IMR-90 (cell line): ENCODE results near the gene LIMCH1. TPM values are rescaled to one million over a fixed set of nuclear protein-coding genes. Genes with fewer than 3 reads are reported as not detected.

Source experiments
- ATAC-seq: fragments of 200-7000 bp; cut with Tn5 transposase; 2 replicates; pipeline ENCODE4 v1.9.1; 2020; ENCODE audit warnings: low read depth, mild to moderate bottlenecking, moderate library complexity
- BruUV-seq: library from RNA; stranded (reverse); fragments of 400-500 nt; replicated peaks from 2 replicates; lab custom pipeline; 2021; lab: Mats Ljungman, UMichigan
- CTCF ChIA-PET: fragments of 300-600 bp; formaldehyde crosslinking; extraction: SDS; loops from one replicate; lab custom pipeline; 2021; ENCODE audit warnings: antibody characterized with exemption; lab: Yijun Ruan, JAX
- POLR2A ChIA-PET: fragments of 300-600 bp; sonication (Branson Sonifier 250); formaldehyde crosslinking; loops from one replicate; lab custom pipeline; 2022; ENCODE audit warnings: antibody characterized with exemption; ENCODE audit not compliant: unreplicated experiment; lab: Charles Lee
- DNase-seq: peaks from one replicate; pipeline ENCODE4 v3.0.0; 2013
- H2AFZ ChIP-seq: replicated peaks from 2 replicates; pipeline ENCODE3; 2013; ENCODE audit warnings: low read length, mild to moderate bottlenecking; ENCODE audit not compliant: poor library complexity
- H2AK5ac ChIP-seq: 2 replicates; pipeline ENCODE4 v1.6.1; 2013; ENCODE audit warnings: low read depth, low read length, inconsistent platforms
- H2AK9ac ChIP-seq: replicated peaks from 2 replicates; pipeline ENCODE3; 2013; ENCODE audit warnings: mild to moderate bottlenecking, low read depth, low read length, moderate library complexity; ENCODE audit not compliant: poor library complexity
- H2BK120ac ChIP-seq: 2 replicates; pipeline ENCODE4 v1.6.1; 2013; ENCODE audit warnings: low read depth, low read length, inconsistent platforms
- H2BK15ac ChIP-seq: 3 replicates; pipeline ENCODE4 v1.6.1; 2013; ENCODE audit warnings: low read depth, low read length, inconsistent platforms
- H2BK20ac ChIP-seq: 2 replicates; pipeline ENCODE4 v1.6.1; 2013; ENCODE audit warnings: low read depth, mild to moderate bottlenecking, inconsistent platforms, low read length, moderate library complexity
- H2BK5ac ChIP-seq: 2 replicates; pipeline ENCODE4 v1.6.1; 2013; ENCODE audit warnings: mild to moderate bottlenecking, low read depth, low read length, inconsistent platforms; ENCODE audit not compliant: poor library complexity, severe bottlenecking
- H3K14ac ChIP-seq: replicated peaks from 2 replicates; pipeline ENCODE4 v1.6.1; 2013; ENCODE audit warnings: low read depth, low read length, inconsistent platforms
- H3K18ac ChIP-seq: 2 replicates; pipeline ENCODE4 v1.6.1; 2013; ENCODE audit warnings: low read depth, low read length, control low read depth
- H3K23ac ChIP-seq: 2 replicates; pipeline ENCODE4 v1.6.1; 2013; ENCODE audit warnings: low read depth, low read length, inconsistent platforms
- H3K27ac ChIP-seq: 2 replicates; pipeline ENCODE4 v1.5.1; 2013; ENCODE audit warnings: mild to moderate bottlenecking, control low read depth, low read length; ENCODE audit not compliant: insufficient read depth
- H3K27me3 ChIP-seq: 2 replicates; pipeline ENCODE4 v1.6.1; 2013; ENCODE audit warnings: low read length; ENCODE audit not compliant: control insufficient read depth, insufficient read depth
- H3K36me3 ChIP-seq: 2 replicates; pipeline ENCODE4 v1.6.1; 2013; ENCODE audit warnings: low read length, mixed read lengths; ENCODE audit not compliant: control insufficient read depth, insufficient read depth
- H3K4ac ChIP-seq: 2 replicates; pipeline ENCODE4 v1.6.1; 2013; ENCODE audit warnings: low read depth, low read length, inconsistent platforms
- H3K4me1 ChIP-seq: 2 replicates; pipeline ENCODE4 v1.6.1; 2013; ENCODE audit warnings: low read length, mixed read lengths; ENCODE audit not compliant: control insufficient read depth, insufficient read depth
- H3K4me2 ChIP-seq: 2 replicates; pipeline ENCODE4 v1.6.1; 2013; ENCODE audit warnings: low read depth, mild to moderate bottlenecking, control low read depth, low read length, moderate library complexity
- H3K4me3 ChIP-seq: 2 replicates; pipeline ENCODE4 v1.5.1; 2013; ENCODE audit warnings: low read depth, mild to moderate bottlenecking, control low read depth, low read length, moderate library complexity; ENCODE audit not compliant: insufficient read depth
- H3K56ac ChIP-seq: 2 replicates; pipeline ENCODE4 v1.6.1; 2013; ENCODE audit warnings: low read length, inconsistent platforms; ENCODE audit not compliant: insufficient read depth; ENCODE audit errors: extremely low read depth
- H3K79me1 ChIP-seq, 2 experiments: 2 replicates each; pipeline ENCODE4 v1.6.1; 2013; ENCODE audit warnings: low read length in 2 of 2, inconsistent platforms in 1 of 2, low read depth in 1 of 2
- H3K9ac ChIP-seq: 2 replicates; pipeline ENCODE4 v1.6.1; 2013; ENCODE audit warnings: low read depth, low read length, control low read depth
- H3K9me1 ChIP-seq: 2 replicates; pipeline ENCODE4 v1.6.1; 2013; ENCODE audit warnings: low read length, inconsistent platforms; ENCODE audit not compliant: insufficient read depth
- H3K9me3 ChIP-seq: 2 replicates; pipeline ENCODE4 v1.6.1; 2013; ENCODE audit warnings: low read length; ENCODE audit not compliant: control insufficient read depth, insufficient read depth
- H4K20me1 ChIP-seq: 2 replicates; pipeline ENCODE4 v1.6.1; 2013; ENCODE audit warnings: low read length, inconsistent platforms; ENCODE audit not compliant: insufficient read depth
- H4K5ac ChIP-seq: 2 replicates; pipeline ENCODE4 v1.6.1; 2013; ENCODE audit warnings: mild to moderate bottlenecking, low read depth, low read length, control low read depth
- H4K8ac ChIP-seq, 2 experiments: 2 replicates each; pipeline ENCODE4 v1.6.1; 2013; ENCODE audit warnings: low read depth in 2 of 2, low read length in 2 of 2, control low read depth in 1 of 2, inconsistent platforms in 1 of 2
- H4K91ac ChIP-seq: 2 replicates; pipeline ENCODE4 v1.6.1; 2013; ENCODE audit warnings: low read depth, low read length, inconsistent platforms; ENCODE audit not compliant: insufficient read depth
- CEBPB ChIP-seq: IDR thresholded peaks from 2 replicates; pipeline ENCODE4 v1.6.1; 2012; ENCODE audit warnings: low read depth, low read length, improper control_type of control experiment
- CHD1 ChIP-seq: IDR thresholded peaks from 2 replicates; pipeline ENCODE4 v1.6.1; 2012; ENCODE audit warnings: low read depth, low read length, improper control_type of control experiment
- CTCF ChIP-seq: conservative IDR thresholded peaks from 2 replicates; pipeline ENCODE4 v1.5.1; 2012; ENCODE audit warnings: mild to moderate bottlenecking, low read depth, low read length, improper control_type of control experiment
- MAFK ChIP-seq: IDR thresholded peaks from 2 replicates; pipeline ENCODE4 v1.6.1; 2012; ENCODE audit warnings: low read depth, low read length, improper control_type of control experiment
- MXI1 ChIP-seq: IDR thresholded peaks from 2 replicates; pipeline ENCODE4 v1.6.1; 2012; ENCODE audit warnings: low read depth, mild to moderate bottlenecking, low read length, moderate library complexity, borderline replicate concordance
- NFE2L2 ChIP-seq: fragments of 150-350 bp; IDR thresholded peaks from 2 replicates; pipeline ENCODE4 v1.6.1; 2016; ENCODE audit warnings: low read depth, mild to moderate bottlenecking, low read length
- USF2 ChIP-seq: fragments of 150-350 bp; IDR thresholded peaks from 2 replicates; pipeline ENCODE4 v1.6.1; 2017; ENCODE audit warnings: mild to moderate bottlenecking, antibody characterized with exemption, low read length, low read depth
- WGBS, 2 experiments: methylation state at CpG; one replicate each; pipeline versions ENCODE4 v1.1.5 to v1.1.7; 2013; ENCODE audit warnings: missing lambda C conversion rate in 2 of 2; ENCODE audit not compliant: insufficient read length in 1 of 2; ENCODE audit errors: extremely low coverage in 2 of 2; 5-methylcytosine and 5-hydroxymethylcytosine counted together
- dilution Hi-C: fragments of 300-500 bp; cut with HindIII; formaldehyde crosslinking; loops from one replicate; pipeline ENCODE4 v1.14.3; 2018; ENCODE audit warnings: low sequenced_read_pairs; ENCODE audit not compliant: unreplicated experiment
- in situ Hi-C: fragments of 300-500 bp; cut with MboI; formaldehyde crosslinking; loops from 3 replicates; pipeline ENCODE4 v1.14.3; 2019; ENCODE audit warnings: low sequenced_read_pairs, inconsistent platforms, mixed read lengths
- intact Hi-C: fragments of 100-400 bp; cut with micrococcal nuclease; formaldehyde crosslinking; loops from 2 replicates; pipeline ENCODE4 v1.10.0; 2022
- polyA plus RNA-seq, 3 experiments: library from polyadenylated mRNA; depleted of rRNA; stranded (reverse); fragments of >200 nt; gene quantifications; 2 replicates each; pipeline ENCODE4 v1.2.3, GENCODE V29; 2012; ENCODE audit warnings: low replicate concordance in 1 of 3
- total RNA-seq: library from RNA; depleted of rRNA; stranded (reverse); fragments of >200 nt; gene quantifications from 2 replicates; pipeline ENCODE4 v1.2.3, GENCODE V29; 2012

The LIMCH1 gene
- total and polyA plus RNA-seq, 2 of the 4 experiments (the other 2 are of a cell fraction): 0.89 to 2.9 TPM

DNA sequence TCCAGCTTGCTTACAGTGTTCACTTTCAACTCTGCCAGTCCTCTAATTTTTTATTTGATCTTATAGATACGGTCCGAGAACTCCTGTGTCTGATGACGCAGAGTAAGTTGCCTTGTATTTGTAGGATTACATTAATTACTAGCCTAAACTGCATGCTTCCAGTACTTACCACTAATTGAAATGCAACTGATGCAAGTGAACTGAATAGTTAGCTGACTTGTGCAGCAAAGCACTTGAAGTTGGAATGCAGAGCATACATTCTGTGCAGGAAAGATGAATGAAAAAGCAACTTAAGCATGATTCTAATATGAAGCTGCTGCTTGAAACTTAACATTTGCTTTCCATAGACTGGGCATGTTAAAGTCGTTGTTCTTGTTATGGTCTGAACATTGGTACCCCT lies 100.9 kb downstream of the LIMCH1 start:
- Histone ChIP-seq H3K4me3 (no peak overlapping the region), H2AFZ (no peak overlapping the region), H3K36me3 (no peaks in the 10 kb centered on the region), H3K9me1 (no peaks in the 10 kb centered on the region), H3K4me2 (no peak overlapping the region), H3K9ac (no peak overlapping the region), H2BK20ac (no peak overlapping the region), H3K4ac (no peak overlapping the region), H2BK120ac (no peak overlapping the region), H2AK5ac (no peak overlapping the region), H3K4me1 (no peaks in the 10 kb centered on the region), H2AK9ac (no peak overlapping the region), H2BK15ac (no peak overlapping the region), H3K18ac (no peak overlapping the region), H3K56ac (no peak overlapping the region), H3K27me3 (peaks cover 2% of the 10 kb centered on the region), H3K9me3 (no peaks in the 10 kb centered on the region), H4K8ac (no peak overlapping the region), H3K23ac (no peak overlapping the region), H2BK5ac (no peak overlapping the region), H3K27ac (no peak overlapping the region), H3K79me1 (no peaks in the 10 kb centered on the region), H4K91ac (no peak overlapping the region), H3K14ac (no peak overlapping the region), H4K20me1 (no peaks in the 10 kb centered on the region), H4K5ac (no peak overlapping the region)
- dilution Hi-C loops (no loop called here), intact Hi-C loops (no loop called here), in situ Hi-C loops (no loop called here)
- no peak for TF ChIP-seq CTCF
- no peak for TF ChIP-seq MAFK
- TF ChIP-seq CEBPB: no peak
- TF ChIP-seq MXI1: no peak
- no peak for TF ChIP-seq NFE2L2
- TF ChIP-seq CHD1: no peak
- TF ChIP-seq USF2: no peak
- ChIA-PET CTCF (no interaction called here), POLR2A (no interaction called here)
- DNase-seq (no peak), ATAC-seq (no peak)
- no TSS peak for BruUV-seq
- no CpG with 5 or more reads among the region's 4 CpGs for WGBS, 2 experiments
